Stimulated activated naive B cell treated with anti-CD40 and anti-IgM and Interleukin-4, amounts not matched to agents 10 μg/mL and 1 μg/mL and 100 μg/mL, for 72 hours (primary cell): ENCODE measurements around the gene LINC01488.

ENCODE experiments used
- ATAC-seq, 2 donors: fragments of 150-1000 bp; cut with Tn5 transposase; replicated peaks; 2 replicates each; pipeline ENCODE4 v1.10.0; 2021; ENCODE audit warnings: moderate library complexity in 1 of 2
- DNase-seq: peaks from one replicate; pipeline ENCODE4 v3.0.0; 2021
- H3K27ac Mint-ChIP-seq: one replicate; pipeline ENCODE4 v1.8.0; 2022; ENCODE audit warnings: mild to moderate bottlenecking, mixed read lengths
- H3K27me3 Mint-ChIP-seq, 2 donors: one replicate each; pipeline ENCODE4 v1.8.0; 2022; ENCODE audit warnings: mixed read lengths in 2 of 2
- H3K36me3 Mint-ChIP-seq, 2 donors: one replicate each; pipeline ENCODE4 v1.8.0; 2022; ENCODE audit warnings: mixed read lengths in 2 of 2, mild to moderate bottlenecking in 1 of 2
- H3K4me1 Mint-ChIP-seq, 2 donors: one replicate each; pipeline ENCODE4 v1.8.0; 2022; ENCODE audit warnings: mixed read lengths in 2 of 2, mild to moderate bottlenecking in 1 of 2
- H3K4me3 Mint-ChIP-seq, 2 donors: one replicate each; pipeline ENCODE4 v1.8.0; 2022; ENCODE audit warnings: mild to moderate bottlenecking in 2 of 2, mixed read lengths in 2 of 2, moderate library complexity in 1 of 2
- H3K9me3 Mint-ChIP-seq, 2 donors: one replicate each; pipeline ENCODE4 v1.8.0; 2022; ENCODE audit warnings: mixed read lengths in 2 of 2, mild to moderate bottlenecking in 1 of 2

LINC01488 gene

DNA sequence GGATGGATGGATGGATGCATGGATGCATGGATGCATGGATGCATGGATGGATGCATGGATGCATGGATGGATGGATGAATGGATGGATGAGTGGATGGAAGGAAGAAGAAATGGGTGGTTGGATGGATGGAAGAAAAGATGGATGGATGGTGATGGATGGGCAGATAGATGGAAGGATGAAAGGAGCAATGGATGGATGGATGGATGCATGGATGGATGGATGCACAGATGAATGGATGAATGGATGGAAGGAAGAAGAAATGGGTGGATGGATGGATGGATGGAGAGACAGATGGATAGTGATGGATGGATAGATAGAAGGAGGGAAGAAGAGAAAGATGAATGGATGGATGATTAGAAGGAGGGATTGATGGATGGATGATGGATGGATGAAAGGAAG, 30.2 kb upstream of the LINC01488 start:
- Mint-ChIP-seq H3K9me3 (peaks cover 6 to 7% of the 10 kb centered on the region in 2 donors), H3K27ac (no peak overlapping the region), H3K36me3 (peaks cover 2 to 3% of the 10 kb centered on the region in 2 donors), H3K4me3 (no peak overlapping the region), H3K4me1 (peaks cover 14 to 20% of the 10 kb centered on the region in 2 donors), H3K27me3 (peaks cover 35 to 42% of the 10 kb centered on the region in 2 donors)
- ATAC-seq (no peak), DNase-seq (no peak)

DNA sequence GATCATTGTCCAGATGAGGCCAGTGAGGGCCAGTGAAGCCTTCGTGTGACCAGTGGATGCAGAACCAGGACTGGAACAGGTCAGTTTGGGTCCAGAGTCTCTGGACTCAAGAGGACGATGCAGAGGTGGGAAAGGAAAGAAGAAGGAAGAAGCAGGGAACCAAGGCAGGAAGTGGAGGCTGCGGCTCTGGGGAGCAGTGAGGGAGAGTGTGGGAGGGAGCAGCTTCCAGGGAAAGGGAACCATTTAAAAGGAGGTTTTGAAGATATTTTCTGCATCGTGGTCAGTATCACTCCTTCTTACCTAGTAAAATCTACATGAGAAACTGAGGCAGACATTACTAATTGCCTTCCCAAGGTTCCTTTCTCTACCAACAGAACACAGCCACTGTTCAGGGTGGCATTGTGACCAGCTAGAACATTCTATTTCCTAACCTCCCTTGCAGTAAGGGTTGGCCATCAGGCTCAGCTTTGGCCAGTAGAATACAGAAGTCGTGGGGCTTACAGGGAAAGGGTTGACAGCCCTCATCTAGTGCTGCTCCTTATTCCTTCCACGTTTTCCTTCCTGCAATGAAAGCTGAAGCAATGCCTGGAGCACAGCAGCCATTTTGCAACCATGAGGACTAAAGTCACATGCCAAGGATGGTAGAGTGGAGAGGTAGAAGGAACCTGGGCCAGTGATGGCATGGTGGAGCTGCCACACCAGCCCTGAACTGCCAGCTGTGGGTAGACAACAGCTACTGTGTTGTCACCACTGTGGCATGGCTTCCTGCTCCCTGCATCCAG, 29.1 kb upstream of the LINC01488 start:
- H3K27me3 Mint-ChIP-seq = peaks cover 24 to 39% of the 10 kb centered on the region in 2 donors
- H3K4me1 Mint-ChIP-seq = peaks cover 14 to 20% of the 10 kb centered on the region in 2 donors
- no peak for ATAC-seq
- H3K36me3 Mint-ChIP-seq = peaks cover 2 to 6% of the 10 kb centered on the region in 2 donors
- H3K4me3 Mint-ChIP-seq = no peak overlapping the region
- H3K27ac Mint-ChIP-seq = no peak overlapping the region
- peaks cover 11 to 17% of the 10 kb centered on the region in 2 donors for H3K9me3 Mint-ChIP-seq
- DNase-seq = no peak

DNA sequence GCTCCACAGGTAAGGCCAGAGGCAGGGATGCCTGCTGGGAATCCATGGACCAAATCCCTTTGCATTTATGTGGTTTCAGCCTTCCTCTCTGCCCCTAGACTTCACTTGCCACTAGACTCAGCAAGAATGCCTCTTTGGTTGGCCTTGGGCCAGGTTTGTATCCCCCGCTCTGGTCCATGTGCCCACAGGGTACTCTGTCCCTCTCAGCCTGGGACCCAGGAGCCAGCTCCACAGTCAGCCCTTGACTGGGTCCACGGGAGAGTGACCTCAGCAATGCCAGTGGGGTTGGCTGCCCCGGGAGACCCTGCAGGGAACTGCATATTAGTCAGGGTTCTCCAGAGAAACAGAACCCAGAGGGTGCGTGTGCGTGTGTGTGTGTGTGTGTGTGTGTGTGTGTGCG, 28.3 kb upstream of the LINC01488 start:
- H3K36me3 Mint-ChIP-seq = peaks cover 2 to 6% of the 10 kb centered on the region in 2 donors
- no peak overlapping the region for H3K27ac Mint-ChIP-seq
- H3K9me3 Mint-ChIP-seq = peaks cover 15 to 23% of the 10 kb centered on the region in 2 donors
- H3K27me3 Mint-ChIP-seq = peaks cover 18 to 38% of the 10 kb centered on the region in 2 donors
- no peak overlapping the region for H3K4me3 Mint-ChIP-seq
- ATAC-seq (no peak), DNase-seq (no peak)
- H3K4me1 Mint-ChIP-seq = peaks cover 12 to 18% of the 10 kb centered on the region in 2 donors

DNA sequence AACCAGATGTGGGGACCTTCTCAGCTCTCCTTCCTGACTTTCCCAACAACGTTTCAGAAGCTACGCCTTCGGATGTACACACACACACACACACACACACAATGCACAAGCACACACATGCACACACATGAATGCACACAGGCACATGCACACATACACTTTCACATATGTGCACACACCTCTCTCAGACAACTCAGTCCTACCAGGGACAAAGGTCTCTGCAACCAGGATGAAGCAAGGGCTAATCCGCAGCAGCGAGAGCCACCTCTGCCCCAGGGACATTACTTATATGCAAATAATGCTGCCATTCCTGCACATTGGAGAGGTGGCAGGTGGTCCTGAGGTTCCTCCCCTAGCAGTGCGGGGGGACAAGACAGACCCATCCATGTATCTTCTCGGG, 27.4 kb upstream of the LINC01488 start:
- H3K36me3 Mint-ChIP-seq = peaks cover 2 to 6% of the 10 kb centered on the region in 2 donors
- peaks cover 15 to 23% of the 10 kb centered on the region in 2 donors for H3K9me3 Mint-ChIP-seq
- peaks cover 10% of the 10 kb centered on the region in 2 donors for H3K4me1 Mint-ChIP-seq
- DNase-seq = no peak
- no peak overlapping the region for H3K27ac Mint-ChIP-seq
- H3K27me3 Mint-ChIP-seq = peaks cover 14 to 34% of the 10 kb centered on the region in 2 donors
- no peak overlapping the region for H3K4me3 Mint-ChIP-seq
- no peak for ATAC-seq

GRCh38 chr11:69455969-69456368, 25.5 kb upstream of the LINC01488 start:
- Mint-ChIP-seq H3K36me3 (peaks cover 2 to 10% of the 10 kb centered on the region in 2 donors), H3K27me3 (peaks cover 25 to 38% of the 10 kb centered on the region in 2 donors), H3K27ac (no peak overlapping the region), H3K4me1 (peaks cover 0 to 4% of the 10 kb centered on the region in 2 donors), H3K4me3 (no peak overlapping the region), H3K9me3 (peaks cover 17 to 31% of the 10 kb centered on the region in 2 donors)
- DNase-seq (no peak), ATAC-seq (no peak)

GRCh38 chr11:69456712-69457111, 24.8 kb upstream of the LINC01488 start:
- no peak overlapping the region for H3K27ac Mint-ChIP-seq
- H3K9me3 Mint-ChIP-seq = peaks cover 17 to 30% of the 10 kb centered on the region in 2 donors
- no peaks in the 10 kb centered on the region for H3K4me1 Mint-ChIP-seq
- H3K36me3 Mint-ChIP-seq = peaks cover 4 to 14% of the 10 kb centered on the region in 2 donors
- no peak overlapping the region for H3K4me3 Mint-ChIP-seq
- DNase-seq (no peak), ATAC-seq (no peak)
- peaks cover 23 to 36% of the 10 kb centered on the region in 2 donors for H3K27me3 Mint-ChIP-seq

DNA sequence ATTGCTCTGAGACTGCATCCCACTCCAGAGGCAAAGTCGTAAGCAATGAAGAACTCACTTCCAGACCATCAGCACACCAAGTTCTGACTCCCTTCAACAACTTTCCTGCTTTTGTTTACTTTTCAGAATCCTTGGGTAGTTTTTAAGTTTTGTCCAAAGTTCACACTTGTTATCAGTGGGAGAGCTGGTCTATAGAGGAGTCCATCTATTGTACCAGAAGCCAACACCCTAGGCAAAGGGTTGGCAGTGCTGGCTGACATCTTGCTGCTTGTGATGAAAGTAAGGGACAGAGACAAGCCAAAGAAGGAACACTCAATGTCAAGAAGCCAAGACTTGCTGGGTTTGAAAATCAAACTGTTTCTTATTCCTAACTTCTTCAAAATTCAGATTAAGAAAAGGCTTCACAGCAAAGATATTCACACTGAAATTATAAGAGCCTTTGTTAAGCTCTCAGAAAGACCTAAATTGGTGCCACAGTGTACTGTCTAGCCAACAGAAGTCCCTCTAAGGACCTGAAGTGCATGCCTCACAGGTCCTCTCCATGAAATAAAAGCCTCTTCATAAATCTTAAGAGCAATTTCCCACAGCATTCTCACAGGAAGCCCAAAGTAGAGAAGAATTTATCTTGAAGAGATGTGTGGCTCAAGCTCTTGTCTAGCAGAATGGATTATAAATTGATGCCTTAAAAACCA, 21.5 kb upstream of the LINC01488 start:
- Mint-ChIP-seq H3K4me1 (no peaks in the 10 kb centered on the region), H3K9me3 (peaks cover 17 to 30% of the 10 kb centered on the region in 2 donors), H3K36me3 (peaks cover 4 to 11% of the 10 kb centered on the region in 2 donors), H3K27ac (no peak overlapping the region), H3K4me3 (no peak overlapping the region), H3K27me3 (peaks cover 34 to 55% of the 10 kb centered on the region in 2 donors)
- ATAC-seq (no peak), DNase-seq (no peak)

DNA sequence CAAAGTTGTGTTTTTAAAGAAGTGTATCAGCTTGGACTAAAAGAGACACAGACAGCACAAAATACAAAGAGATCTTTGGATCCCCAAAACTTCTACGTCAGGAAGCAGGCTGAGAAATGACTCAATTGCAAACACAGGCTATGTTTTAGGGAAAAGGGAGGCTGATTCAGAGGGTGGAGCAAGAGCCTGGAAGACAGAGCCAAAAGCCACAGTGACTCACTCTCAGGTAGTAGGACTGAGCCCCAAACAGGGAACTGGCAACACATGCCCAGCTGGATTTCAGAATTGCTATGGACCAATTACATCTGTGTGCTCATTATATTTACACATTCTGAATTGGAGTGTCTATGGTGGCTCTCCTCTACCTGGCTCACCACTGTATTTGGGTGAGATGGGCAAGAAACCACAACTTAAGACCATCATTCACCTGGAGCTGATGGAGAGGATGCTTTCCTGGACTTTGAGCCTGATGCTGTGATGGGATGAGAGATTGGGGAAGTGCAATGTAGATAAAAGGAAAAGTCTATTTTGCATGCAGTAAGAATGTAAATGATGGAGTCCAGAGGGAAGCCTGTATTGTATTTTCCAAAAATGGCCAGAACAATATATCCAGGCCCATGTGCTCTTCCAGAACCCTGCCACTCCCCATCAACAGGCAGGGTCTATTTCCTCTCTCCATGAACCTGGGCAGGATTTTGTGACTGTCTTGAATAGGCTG, 20.8 kb upstream of the LINC01488 start:
- Mint-ChIP-seq H3K4me1 (no peaks in the 10 kb centered on the region), H3K36me3 (peaks cover 2 to 11% of the 10 kb centered on the region in 2 donors), H3K27me3 (peaks cover 34 to 51% of the 10 kb centered on the region in 2 donors), H3K27ac (no peak overlapping the region), H3K4me3 (no peak overlapping the region), H3K9me3 (peaks cover 15 to 30% of the 10 kb centered on the region in 2 donors)
- ATAC-seq = no peak
- DNase-seq = no peak

DNA sequence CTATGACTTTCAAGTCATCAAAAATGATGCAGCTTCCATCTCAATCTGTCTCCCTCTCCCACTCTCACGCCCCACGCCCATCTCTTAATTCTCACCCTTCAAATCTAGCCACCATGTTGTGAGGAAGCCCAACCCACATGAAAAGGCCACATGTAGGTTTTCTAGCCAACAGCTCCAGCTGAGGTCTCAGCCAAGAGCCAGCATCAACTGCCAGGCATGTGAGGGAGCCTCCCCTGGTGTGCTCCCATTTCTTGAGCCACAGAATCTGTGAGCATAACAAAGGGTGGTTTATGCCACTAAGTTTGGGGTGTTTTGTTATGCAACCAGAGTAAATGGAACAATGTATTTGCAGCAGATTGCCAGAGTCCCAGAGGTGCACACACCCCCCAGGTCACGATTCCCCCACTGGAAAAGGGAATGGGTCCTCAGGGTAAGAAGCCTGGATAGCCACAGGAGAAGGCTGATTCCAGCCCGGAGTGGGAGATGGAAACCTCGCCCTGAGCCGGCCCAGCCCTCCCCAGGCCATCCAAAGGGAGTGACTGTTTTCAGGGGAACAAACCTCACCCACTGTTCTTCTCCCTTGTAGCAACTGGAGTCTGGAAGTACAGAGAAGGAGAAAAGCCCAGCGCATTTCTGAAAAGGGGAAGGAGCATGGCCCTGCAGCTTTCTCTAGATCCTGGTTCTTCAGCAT, 20.0 kb upstream of the LINC01488 start:
- ATAC-seq = no peak
- peaks cover 15 to 29% of the 10 kb centered on the region in 2 donors for H3K9me3 Mint-ChIP-seq
- H3K4me3 Mint-ChIP-seq = no peak overlapping the region
- DNase-seq = no peak
- peaks cover 34 to 51% of the 10 kb centered on the region in 2 donors for H3K27me3 Mint-ChIP-seq
- H3K27ac Mint-ChIP-seq = no peak overlapping the region
- no peaks in the 10 kb centered on the region for H3K4me1 Mint-ChIP-seq
- peaks cover 2 to 11% of the 10 kb centered on the region in 2 donors for H3K36me3 Mint-ChIP-seq

DNA sequence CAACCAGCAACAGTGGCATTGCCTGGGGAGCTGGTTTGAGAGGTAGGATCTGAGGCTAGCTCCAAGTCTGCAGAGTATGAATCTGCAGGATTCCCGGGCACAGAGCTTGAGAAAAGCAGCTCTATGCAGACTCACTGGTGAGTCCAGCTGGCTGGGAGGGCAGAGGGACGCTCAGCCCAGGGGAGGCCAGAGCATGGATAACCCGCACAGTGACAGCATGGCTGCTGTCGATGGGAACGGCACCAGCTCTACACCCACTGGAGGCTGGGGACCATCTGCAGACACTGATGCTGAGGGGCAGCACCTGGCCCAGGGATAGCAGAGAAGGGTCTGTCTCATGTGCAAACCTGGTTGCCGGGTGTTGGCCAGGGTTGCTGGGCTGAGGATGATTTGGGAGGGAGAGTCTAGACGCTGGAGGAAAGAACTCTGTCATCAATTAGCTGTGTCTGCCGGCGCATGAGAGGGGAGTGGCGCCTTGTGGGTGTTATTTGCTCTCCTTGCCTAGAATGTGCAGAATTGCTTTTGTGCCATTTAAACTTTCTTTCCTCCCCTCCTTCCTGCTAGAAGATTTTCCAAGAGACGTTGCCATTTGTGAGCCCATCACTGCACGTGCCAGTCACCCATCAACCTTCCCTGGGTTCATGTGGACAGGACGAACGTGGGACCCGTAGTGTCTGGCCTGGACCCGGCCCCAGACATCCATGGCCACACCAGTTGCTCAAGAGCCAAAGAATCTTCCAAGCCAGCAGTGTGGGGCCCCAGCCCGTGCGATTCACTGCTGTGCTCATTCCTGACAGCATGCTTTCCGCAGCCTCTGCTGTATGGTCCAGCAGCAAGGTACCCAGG, 19.1 kb upstream of the LINC01488 start:
- Mint-ChIP-seq H3K9me3 (peaks cover 10 to 20% of the 10 kb centered on the region in 2 donors), H3K4me1 (peaks cover 0 to 3% of the 10 kb centered on the region in 2 donors), H3K27ac (no peak overlapping the region), H3K4me3 (no peak overlapping the region), H3K36me3 (peaks cover 2 to 8% of the 10 kb centered on the region in 2 donors), H3K27me3 (peaks cover 34 to 42% of the 10 kb centered on the region in 2 donors)
- DNase-seq (no peak), ATAC-seq (no peak)

- Mint-ChIP-seq H3K36me3 (peaks cover 2 to 8% of the 10 kb centered on the region in 2 donors), H3K27me3 (peaks cover 40 to 42% of the 10 kb centered on the region in 2 donors), H3K9me3 (peaks cover 6 to 14% of the 10 kb centered on the region in 2 donors), H3K4me1 (peaks cover 4 to 10% of the 10 kb centered on the region in 2 donors), H3K4me3 (no peak overlapping the region), H3K27ac (no peak overlapping the region)
- DNase-seq = no peak
- no peak for ATAC-seq
Observed at GRCh38 chr11:69463181-69463994, 18.1 kb upstream of the LINC01488 start.
